ENCODE results near the gene LRCOL1. TPM values are rescaled to one million over a fixed set of nuclear protein-coding genes. Genes with fewer than 3 reads are reported as not detected.
A peak's percentile ranks its signal among the peaks of the same experiment; 100 is the strongest.

Gene LRCOL1
- total and polyA plus RNA-seq, 3 donors from 2014 or later = 0.81 to 1.6 TPM; not detected in 1

GRCh38 chr12:132561427-132562156 is 48.8 kb downstream of the LRCOL1 start:
- TF ChIP-seq POLR2A (IDR thresholded peaks at IDR 0.05) = no peak
- peak in 1 of 3 experiments; percentile 13 for TF ChIP-seq CTCF (IDR thresholded peaks at IDR 0.05)
- Histone ChIP-seq H3K27me3 (no peaks in the 10 kb centered on the region), H3K4me1 (peaks cover 14% of the 10 kb centered on the region), H3K9me3 (no peaks in the 10 kb centered on the region), H3K36me3 (ENCODE audit: low read depth, missing control alignments) (no peaks in the 10 kb centered on the region), H3K27ac (no peak overlapping the region), H3K4me3 (no peak overlapping the region)
- DNase-seq = no peak
- intact Hi-C loops (cut with DNase I; ENCODE audit: low total_unique reads) = no loop called here
- WGBS, 2 donors = 74% methylated on average over 21 of the region's 21 CpGs; no CpG with 5 or more reads in 1 of the 2 donors

GRCh38 chr12:132560614-132561426 is 49.6 kb downstream of the LRCOL1 start:
- WGBS, 2 donors = 11 to 15% methylated on average over 6 to 49 of the region's 49 CpGs
- intact Hi-C loops (cut with DNase I; ENCODE audit: low total_unique reads) = no loop called here

GRCh38 chr12:132560364-132560613 is 50.1 kb downstream of the LRCOL1 start:
- DNase-seq = no peak
- Histone ChIP-seq H3K4me1 (peaks cover 14% of the 10 kb centered on the region), H3K4me3 (peak overlapping the region; percentile 53 to 62), H3K27me3 (no peaks in the 10 kb centered on the region), H3K36me3 (ENCODE audit: low read depth, missing control alignments) (no peaks in the 10 kb centered on the region), H3K27ac (no peak overlapping the region), H3K9me3 (no peaks in the 10 kb centered on the region)
- intact Hi-C loops (cut with DNase I; ENCODE audit: low total_unique reads) = no loop called here
- 0% methylated on average over 23 of the region's 36 CpGs; no CpG with 5 or more reads in 1 of the 2 donors for whole genome bisulfite sequencing, 2 donors
- TF ChIP-seq POLR2A (IDR thresholded peaks at IDR 0.05) = no peak
- no peak for TF ChIP-seq CTCF (IDR thresholded peaks at IDR 0.05)

More at GRCh38 chr12:132560614-132561426, 49.6 kb downstream of the LRCOL1 start:
- peak; percentile 69 for DNase-seq
- no peaks in the 10 kb centered on the region for H3K9me3 ChIP-seq
- TF ChIP-seq CTCF (IDR thresholded peaks at IDR 0.05) (peak; percentile 39 to 57 (median 49)), POLR2A (IDR thresholded peaks at IDR 0.05) (no peak)
- H3K27ac ChIP-seq = no peak overlapping the region
- H3K36me3 ChIP-seq (ENCODE audit: low read depth, missing control alignments) = no peaks in the 10 kb centered on the region
- peaks cover 14% of the 10 kb centered on the region for H3K4me1 ChIP-seq
- H3K4me3 ChIP-seq = peak overlapping the region; percentile 53 to 62
- no peaks in the 10 kb centered on the region for H3K27me3 ChIP-seq

- no peaks in the 10 kb centered on the region for H3K9me3 ChIP-seq
- intact Hi-C loops (cut with DNase I; ENCODE audit: low total_unique reads) = no loop called here
- 0 to 1% methylated on average over 3 to 69 of the region's 98 CpGs for WGBS, 2 donors
- peaks cover 14% of the 10 kb centered on the region for H3K4me1 ChIP-seq
- no peaks in the 10 kb centered on the region for H3K36me3 ChIP-seq (ENCODE audit: low read depth, missing control alignments)
- no peak for TF ChIP-seq POLR2A (IDR thresholded peaks at IDR 0.05)
- no peak for TF ChIP-seq CTCF (IDR thresholded peaks at IDR 0.05)
- H3K27me3 ChIP-seq = no peaks in the 10 kb centered on the region
- peak; percentile 48 for DNase-seq
- H3K27ac ChIP-seq = no peak overlapping the region
- peak overlapping the region; percentile 53 to 62 for H3K4me3 ChIP-seq
Observed at GRCh38 chr12:132559652-132560363, 50.6 kb downstream of the LRCOL1 start.
